Stimulated activated CD8-positive, alpha-beta memory T cell treated with anti-CD3 and anti-CD28 coated beads, Interleukin-7, amount 100 ng/mL, for 1 hour (primary cell): Measurements from ENCODE around the gene RBM42.
"Not testable (repeated sequence)": the region's sequence is repeated elsewhere in the genome, so short reads cannot be mapped to it uniquely, and the experiment has no call there.

Experiments
- DNase-seq, 2 donors: peaks; one replicate each; pipeline ENCODE4 v3.0.0-alpha.2; 2020; ENCODE audit warnings: low read depth in 2 of 2

Gene RBM42

DNA sequence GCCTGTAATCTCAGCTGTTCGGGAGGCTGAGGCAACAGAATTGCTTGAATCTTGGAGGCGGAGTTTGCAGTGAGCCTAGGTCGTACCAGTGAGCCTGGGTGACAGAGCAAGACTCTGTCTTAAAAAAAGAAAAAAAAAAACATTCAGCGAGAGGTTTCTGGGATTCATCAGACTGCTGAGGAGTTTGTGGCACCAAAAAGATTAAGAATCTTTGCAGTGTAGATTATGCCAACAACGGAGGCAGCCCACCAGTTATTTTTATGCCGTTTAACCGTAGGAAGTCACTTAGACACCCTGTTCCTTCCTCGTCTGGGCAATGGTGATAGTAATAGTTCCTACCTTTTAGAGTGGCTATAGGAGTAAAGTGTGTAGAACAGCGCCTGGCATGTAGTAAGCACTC lies 21.7 kb downstream of the RBM42 start:
- DNase-seq: no peak

- not testable (repeated sequence) for DNase-seq
Measured at GRCh38 chr19:35654828-35655227, 26.0 kb downstream of the RBM42 start.

DNA sequence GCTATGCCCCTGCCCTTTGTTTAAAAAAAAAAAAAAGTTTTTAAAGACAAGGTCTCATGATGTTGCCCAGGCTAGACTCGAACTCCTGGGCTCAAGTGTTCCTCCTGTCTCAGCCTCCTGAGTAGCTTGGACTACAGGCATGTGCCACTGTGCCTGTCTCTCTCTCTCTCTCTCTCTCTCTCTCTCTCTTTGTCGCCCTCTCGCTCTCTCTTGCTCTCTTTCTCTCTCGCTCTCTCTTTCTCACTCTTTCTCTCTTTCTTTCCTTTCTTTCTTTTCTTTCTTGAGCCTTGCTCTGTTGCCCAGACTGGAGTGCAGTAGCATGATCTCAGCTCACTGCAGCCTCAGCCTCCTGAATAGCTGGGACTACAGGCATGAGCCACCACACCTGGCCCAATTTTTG lies 26.8 kb downstream of the RBM42 start:
- DNase-seq: no peak

DNA sequence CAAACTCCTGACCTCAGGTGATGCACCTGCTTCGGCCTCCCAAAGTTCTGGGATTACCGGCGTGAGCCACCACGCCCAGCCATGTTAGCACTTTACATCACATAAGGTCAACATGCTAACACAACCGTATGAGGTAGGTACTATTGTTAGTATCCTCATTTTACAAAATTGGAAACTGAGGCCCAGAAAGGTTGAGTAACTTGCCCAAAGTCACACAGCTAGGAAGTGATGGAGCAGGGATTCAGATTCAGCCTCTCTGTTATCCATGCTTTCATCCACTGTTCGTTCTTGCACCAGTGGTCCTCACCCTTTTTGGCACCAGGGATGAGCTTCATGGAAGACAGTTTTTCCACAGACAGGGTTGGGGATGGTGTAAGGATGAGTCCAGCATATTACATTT lies 27.9 kb downstream of the RBM42 start:
- DNase-seq: no peak

- DNase-seq: no peak
Measured at GRCh38 chr19:35657904-35658700, 29.3 kb downstream of the RBM42 start.

GRCh38 chr19:35661995-35662340 lies 33.1 kb downstream of the RBM42 start:
- no peak for DNase-seq

DNA sequence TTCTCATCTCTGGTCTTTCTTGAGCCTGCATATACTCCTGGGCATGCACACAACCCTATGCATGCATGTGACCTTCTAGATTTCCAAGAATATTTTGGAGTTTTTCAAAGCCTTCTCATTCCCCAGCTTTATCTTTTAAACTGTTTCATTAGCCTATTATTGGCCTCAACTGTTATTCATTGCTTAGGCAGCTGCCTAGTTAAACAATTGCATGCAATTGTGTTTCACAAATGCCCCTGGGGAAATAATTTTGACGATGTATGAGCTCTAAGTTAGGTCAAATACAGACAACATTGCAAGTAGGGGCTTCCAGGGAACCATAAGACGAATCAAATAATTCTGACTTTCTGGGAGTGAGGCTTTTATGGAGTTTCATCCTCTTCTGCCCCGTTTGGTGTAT lies 35.1 kb downstream of the RBM42 start:
- no peak for DNase-seq

GRCh38 chr19:35665157-35665556 lies 36.3 kb downstream of the RBM42 start:
- DNase-seq: no peak

- DNase-seq: no peak
Measured at GRCh38 chr19:35665604-35666003, 36.8 kb downstream of the RBM42 start.

DNA sequence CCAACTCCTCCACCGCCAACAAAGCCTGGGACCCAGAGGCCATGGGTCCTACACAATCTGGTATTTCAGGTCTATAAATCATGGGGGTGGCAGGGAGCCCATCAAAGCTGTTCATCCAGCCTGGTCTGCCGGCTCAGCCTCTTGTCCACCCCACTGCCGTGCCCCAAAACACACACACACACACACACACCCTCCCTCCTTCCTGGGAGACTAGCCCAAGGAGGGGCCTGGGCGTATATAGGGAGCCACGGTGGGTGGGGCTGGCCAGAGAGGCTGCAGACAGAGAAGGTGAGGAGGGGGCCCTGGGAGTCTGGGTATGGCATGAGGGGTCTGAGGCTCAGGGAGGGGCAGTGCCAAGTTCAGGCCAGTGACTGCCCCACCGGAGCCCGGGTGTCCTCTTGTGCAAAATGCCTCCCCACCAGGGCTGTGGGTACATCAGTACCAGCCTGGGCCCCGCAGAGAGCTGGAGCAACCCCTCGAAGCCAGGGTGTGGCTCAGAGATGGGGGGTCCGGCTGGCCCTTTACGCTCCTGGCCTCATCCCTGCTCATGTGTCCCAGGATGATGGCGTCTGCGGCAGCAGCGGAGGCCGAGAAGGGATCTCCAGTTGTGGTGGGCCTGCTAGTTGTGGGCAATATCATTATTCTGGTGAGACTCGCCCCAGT lies 37.5 kb downstream of the RBM42 start, which contains the start of gene UPK1A:
UPK1A (plus strand) TSS at position 267 of the 663 bp plus-strand sequence; CDS start at position 563, 296 bp downstream.
- no peak for DNase-seq

DNA sequence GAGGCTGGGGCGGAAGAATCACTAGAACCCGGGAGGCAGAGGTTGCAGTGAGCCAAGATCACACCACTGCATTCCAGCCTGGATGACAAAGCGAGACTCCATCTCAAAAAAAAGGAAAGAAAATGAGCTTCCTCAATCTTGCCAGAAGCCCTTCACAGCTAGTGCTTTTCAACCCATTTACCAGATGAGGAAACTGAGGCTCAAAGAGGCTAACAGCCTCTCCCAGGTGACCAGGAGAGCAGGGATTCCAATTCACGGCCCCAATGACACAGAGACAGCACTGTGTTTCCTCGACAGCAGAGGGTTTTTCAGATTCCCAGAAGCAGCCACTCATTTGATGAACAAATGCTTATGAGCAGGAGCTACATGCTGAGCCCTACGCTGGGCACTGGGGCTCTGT lies 40.7 kb downstream of the RBM42 start:
- no peak for DNase-seq

DNA sequence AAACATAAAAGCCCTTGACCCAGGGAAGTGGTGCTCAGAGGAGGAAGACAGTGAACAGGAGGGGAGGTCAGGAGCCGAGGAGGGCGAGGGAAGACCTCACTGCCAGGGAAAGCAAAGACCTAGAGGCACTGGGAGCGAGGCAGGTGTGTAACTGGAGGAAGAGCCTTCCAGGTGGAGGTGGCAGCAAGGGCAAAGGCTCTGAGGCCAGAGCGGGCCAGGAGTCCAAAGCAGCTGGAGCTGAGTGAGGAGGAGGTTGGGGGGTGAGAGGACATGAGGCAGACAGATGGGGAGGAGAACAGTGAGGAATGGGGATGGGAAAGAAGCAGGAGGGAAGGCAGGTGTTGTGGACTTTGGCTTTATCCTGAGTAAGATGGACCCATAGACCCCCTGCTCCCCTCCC lies 41.1 kb downstream of the RBM42 start:
- no peak for DNase-seq

DNA sequence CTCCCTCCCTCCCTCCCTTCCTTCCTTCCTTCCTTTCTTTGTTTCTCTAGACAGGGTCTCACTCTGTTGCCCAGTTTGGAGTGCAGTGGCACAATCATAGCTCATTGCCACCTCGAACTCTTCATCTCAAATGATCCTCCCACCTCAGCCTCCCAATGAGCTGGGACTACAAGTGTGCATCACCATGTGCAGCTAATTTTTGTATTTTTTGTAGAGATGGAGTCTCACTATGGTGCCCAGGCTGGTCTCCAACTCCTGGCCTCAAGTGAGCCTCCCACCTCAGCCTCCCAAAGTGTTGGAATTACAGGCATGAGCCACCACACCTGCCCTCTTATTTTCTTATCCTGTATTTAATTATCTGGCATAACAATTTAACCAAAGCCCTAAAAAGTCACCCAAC lies 41.9 kb downstream of the RBM42 start:
- no peak for DNase-seq

- DNase-seq: no peak
Measured at GRCh38 chr19:35671818-35672217, 43.0 kb downstream of the RBM42 start.

- DNase-seq: no peak
Measured at GRCh38 chr19:35673121-35673804, 44.4 kb downstream of the RBM42 start.

DNA sequence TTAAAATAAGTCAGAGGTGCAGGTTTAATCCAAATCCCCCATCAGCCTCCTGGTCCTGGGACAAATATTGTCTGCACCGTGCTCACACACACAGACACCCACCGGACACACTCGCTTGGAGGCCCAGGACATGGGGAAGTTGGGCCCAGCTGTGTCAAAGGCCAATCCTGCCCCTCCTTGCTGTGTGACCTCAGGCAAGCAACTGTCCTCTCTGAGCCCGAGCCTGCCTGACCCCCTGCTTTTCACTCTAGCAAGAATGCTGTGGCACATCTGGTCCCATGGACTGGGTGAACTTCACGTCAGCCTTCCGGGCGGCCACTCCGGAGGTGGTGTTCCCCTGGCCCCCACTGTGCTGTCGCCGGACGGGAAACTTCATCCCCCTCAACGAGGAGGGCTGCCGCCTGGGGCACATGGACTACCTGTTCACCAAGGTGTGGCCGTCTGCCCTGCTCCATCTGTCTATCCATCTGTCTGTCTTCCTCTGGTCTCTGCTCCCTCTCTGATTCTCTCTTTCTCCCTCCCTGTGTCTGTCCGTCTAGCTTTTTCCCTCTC lies 46.8 kb downstream of the RBM42 start:
- no peak for DNase-seq
